ENCODE measurements around the gene EPHA6.

Gene EPHA6

GRCh38 chr3:97257942-97258697, 443.7 kb downstream of the EPHA6 start:
- Histone ChIP-seq H3K14ac (ENCODE audit: low read length in 2 of 2) (no peak overlapping the region), H3K23ac (ENCODE audit: low read length in 2 of 2) (no peak overlapping the region), H3K9ac (ENCODE audit: low read length) (no peak overlapping the region), H2AFZ (ENCODE audit: low read depth, low read length) (no peak overlapping the region), H3K9me3 (ENCODE audit: control insufficient read depth, low read length) (no peaks in the 10 kb centered on the region), H3K36me3 (ENCODE audit: control insufficient read depth in 1 of 2, insufficient read depth in 2 of 2, low read depth in 1 of 2, low read length in 2 of 2) (no peaks in the 10 kb centered on the region), H3K4me1 (ENCODE audit: control insufficient read depth, insufficient read depth, low read depth, low read length) (no peaks in the 10 kb centered on the region), H3K27me3 (ENCODE audit: control insufficient read depth in 1 of 2, insufficient read depth in 1 of 2, low read length in 2 of 2) (no peaks in the 10 kb centered on the region), H4K8ac (ENCODE audit: low read length) (no peak overlapping the region), H2BK5ac (ENCODE audit: low read depth, low read length, poor library complexity, severe bottlenecking) (no peak overlapping the region), H2AK5ac (ENCODE audit: low read length, severe bottlenecking) (no peak overlapping the region), H2BK120ac (ENCODE audit: low read depth, low read length) (no peak overlapping the region), H2BK12ac (ENCODE audit: low read length in 2 of 2) (no peak overlapping the region), H3K79me1 (replicated peaks; ENCODE audit: low read length, poor library complexity, severe bottlenecking) (no peaks in the 10 kb centered on the region), H3K4me3 (ENCODE audit: insufficient read depth in 1 of 2, low read depth in 1 of 2, low read length in 2 of 2) (no peak overlapping the region), H2BK15ac (ENCODE audit: low read depth, poor library complexity, severe bottlenecking) (no peak overlapping the region), H3K27ac (ENCODE audit: low read length, poor library complexity, severe bottlenecking) (no peak overlapping the region), H3K4me2 (ENCODE audit: low read length, poor library complexity, severe bottlenecking) (no peak overlapping the region), H3K18ac (ENCODE audit: low read depth in 1 of 2, low read length in 2 of 2) (no peak overlapping the region), H3K4ac (ENCODE audit: low read depth in 1 of 2, low read length in 2 of 2) (no peak overlapping the region), H4K91ac (ENCODE audit: low read length) (no peak overlapping the region)
- WGBS = 75% methylated on average over 1 of the region's 1 CpG
- no peak for DNase-seq

GRCh38 chr3:97259263-97259662, 444.9 kb downstream of the EPHA6 start:
- Histone ChIP-seq H3K4me1 (ENCODE audit: control insufficient read depth, insufficient read depth, low read depth, low read length) (peaks cover 3% of the 10 kb centered on the region), H2AFZ (ENCODE audit: low read depth, low read length) (no peak overlapping the region), H4K8ac (ENCODE audit: low read length) (no peak overlapping the region), H4K91ac (ENCODE audit: low read length) (no peak overlapping the region), H2BK120ac (ENCODE audit: low read depth, low read length) (no peak overlapping the region), H3K4me2 (ENCODE audit: low read length, poor library complexity, severe bottlenecking) (no peak overlapping the region), H3K4ac (ENCODE audit: low read depth in 1 of 2, low read length in 2 of 2) (no peak overlapping the region), H2BK5ac (ENCODE audit: low read depth, low read length, poor library complexity, severe bottlenecking) (no peak overlapping the region), H3K18ac (ENCODE audit: low read depth in 1 of 2, low read length in 2 of 2) (no peak overlapping the region), H2AK5ac (ENCODE audit: low read length, severe bottlenecking) (no peak overlapping the region), H3K27ac (ENCODE audit: low read length, poor library complexity, severe bottlenecking) (no peak overlapping the region), H2BK12ac (ENCODE audit: low read length in 2 of 2) (no peak overlapping the region), H3K9ac (ENCODE audit: low read length) (no peak overlapping the region), H3K9me3 (ENCODE audit: control insufficient read depth, low read length) (no peaks in the 10 kb centered on the region), H3K36me3 (ENCODE audit: control insufficient read depth in 1 of 2, insufficient read depth in 2 of 2, low read depth in 1 of 2, low read length in 2 of 2) (no peaks in the 10 kb centered on the region), H3K23ac (ENCODE audit: low read length in 2 of 2) (no peak overlapping the region), H3K79me1 (replicated peaks; ENCODE audit: low read length, poor library complexity, severe bottlenecking) (no peaks in the 10 kb centered on the region), H3K14ac (ENCODE audit: low read length in 2 of 2) (no peak overlapping the region), H3K4me3 (ENCODE audit: insufficient read depth in 1 of 2, low read depth in 1 of 2, low read length in 2 of 2) (no peak overlapping the region), H3K27me3 (ENCODE audit: control insufficient read depth in 1 of 2, insufficient read depth in 1 of 2, low read length in 2 of 2) (no peaks in the 10 kb centered on the region), H2BK15ac (ENCODE audit: low read depth, poor library complexity, severe bottlenecking) (no peak overlapping the region)
- 53% methylated on average over 1 of the region's 1 CpG for WGBS
- DNase-seq = no peak

- Histone ChIP-seq H3K36me3 (ENCODE audit: control insufficient read depth in 1 of 2, insufficient read depth in 2 of 2, low read depth in 1 of 2, low read length in 2 of 2) (no peaks in the 10 kb centered on the region), H3K4ac (ENCODE audit: low read depth in 1 of 2, low read length in 2 of 2) (no peak overlapping the region), H4K8ac (ENCODE audit: low read length) (no peak overlapping the region), H3K79me1 (replicated peaks; ENCODE audit: low read length, poor library complexity, severe bottlenecking) (no peaks in the 10 kb centered on the region), H3K14ac (ENCODE audit: low read length in 2 of 2) (peak overlapping the region in 1 of 2 experiments; percentile 81), H3K27ac (ENCODE audit: low read length, poor library complexity, severe bottlenecking) (no peak overlapping the region), H4K91ac (ENCODE audit: low read length) (peak overlapping the region; percentile 27), H2BK120ac (ENCODE audit: low read depth, low read length) (no peak overlapping the region), H2AFZ (ENCODE audit: low read depth, low read length) (no peak overlapping the region), H3K9me3 (ENCODE audit: control insufficient read depth, low read length) (no peaks in the 10 kb centered on the region), H3K4me1 (ENCODE audit: control insufficient read depth, insufficient read depth, low read depth, low read length) (peaks cover 3% of the 10 kb centered on the region), H2AK5ac (ENCODE audit: low read length, severe bottlenecking) (no peak overlapping the region), H2BK12ac (ENCODE audit: low read length in 2 of 2) (no peak overlapping the region), H3K27me3 (ENCODE audit: control insufficient read depth in 1 of 2, insufficient read depth in 1 of 2, low read length in 2 of 2) (no peaks in the 10 kb centered on the region), H3K23ac (ENCODE audit: low read length in 2 of 2) (no peak overlapping the region), H3K18ac (ENCODE audit: low read depth in 1 of 2, low read length in 2 of 2) (no peak overlapping the region), H2BK15ac (ENCODE audit: low read depth, poor library complexity, severe bottlenecking) (no peak overlapping the region), H3K4me2 (ENCODE audit: low read length, poor library complexity, severe bottlenecking) (no peak overlapping the region), H3K9ac (ENCODE audit: low read length) (no peak overlapping the region), H2BK5ac (ENCODE audit: low read depth, low read length, poor library complexity, severe bottlenecking) (no peak overlapping the region), H3K4me3 (ENCODE audit: insufficient read depth in 1 of 2, low read depth in 1 of 2, low read length in 2 of 2) (no peak overlapping the region)
- no peak for DNase-seq
- 90% methylated on average over 8 of the region's 8 CpGs for WGBS
Observed at GRCh38 chr3:97264180-97264579, 449.8 kb downstream of the EPHA6 start.

- Histone ChIP-seq H3K4me1 (ENCODE audit: control insufficient read depth, insufficient read depth, low read depth, low read length) (peaks cover 3% of the 10 kb centered on the region), H3K79me1 (replicated peaks; ENCODE audit: low read length, poor library complexity, severe bottlenecking) (no peaks in the 10 kb centered on the region), H2BK5ac (ENCODE audit: low read depth, low read length, poor library complexity, severe bottlenecking) (no peak overlapping the region), H3K9me3 (ENCODE audit: control insufficient read depth, low read length) (no peaks in the 10 kb centered on the region), H2AFZ (ENCODE audit: low read depth, low read length) (no peak overlapping the region), H2BK120ac (ENCODE audit: low read depth, low read length) (no peak overlapping the region), H2BK12ac (ENCODE audit: low read length in 2 of 2) (no peak overlapping the region), H3K4me3 (ENCODE audit: insufficient read depth in 1 of 2, low read depth in 1 of 2, low read length in 2 of 2) (no peak overlapping the region), H4K91ac (ENCODE audit: low read length) (no peak overlapping the region), H3K23ac (ENCODE audit: low read length in 2 of 2) (no peak overlapping the region), H3K14ac (ENCODE audit: low read length in 2 of 2) (no peak overlapping the region), H3K4ac (ENCODE audit: low read depth in 1 of 2, low read length in 2 of 2) (no peak overlapping the region), H2BK15ac (ENCODE audit: low read depth, poor library complexity, severe bottlenecking) (no peak overlapping the region), H3K27me3 (ENCODE audit: control insufficient read depth in 1 of 2, insufficient read depth in 1 of 2, low read length in 2 of 2) (no peaks in the 10 kb centered on the region), H3K4me2 (ENCODE audit: low read length, poor library complexity, severe bottlenecking) (no peak overlapping the region), H4K8ac (ENCODE audit: low read length) (no peak overlapping the region), H2AK5ac (ENCODE audit: low read length, severe bottlenecking) (no peak overlapping the region), H3K9ac (ENCODE audit: low read length) (no peak overlapping the region), H3K18ac (ENCODE audit: low read depth in 1 of 2, low read length in 2 of 2) (no peak overlapping the region), H3K36me3 (ENCODE audit: control insufficient read depth in 1 of 2, insufficient read depth in 2 of 2, low read depth in 1 of 2, low read length in 2 of 2) (no peaks in the 10 kb centered on the region), H3K27ac (ENCODE audit: low read length, poor library complexity, severe bottlenecking) (no peak overlapping the region)
- DNase-seq = no peak
- WGBS = 88% methylated on average over 19 of the region's 19 CpGs
Observed at GRCh38 chr3:97265237-97266005, 451.0 kb downstream of the EPHA6 start.
